GM23338 (cell line): ENCODE data around the gene ERFE. TPM values are rescaled to one million over a fixed set of nuclear protein-coding genes. Genes with fewer than 3 reads are reported as not detected.

Experiments
- ATAC-seq: fragments of 200-7000 bp; cut with Tn5 transposase; 3 replicates; pipeline ENCODE4 v1.9.1; 2020
- DNase-seq: peaks from one replicate; pipeline ENCODE4 v3.0.0-alpha.2; 2015; ENCODE audit warnings: low spot score
- H2AFZ ChIP-seq: fragments of 200-600 bp; sonication (generic); 2 replicates; pipeline ENCODE4 v1.8.0; 2016; ENCODE audit warnings: antibody characterized with exemption, mild to moderate bottlenecking, moderate library complexity
- H3F3A ChIP-seq: fragments of 200-600 bp; sonication (generic); replicated peaks from 2 replicates; pipeline ENCODE4 v1.8.0; 2017; ENCODE audit warnings: antibody characterized with exemption, mixed run types, low read depth
- H3K27ac ChIP-seq: fragments of 200-600 bp; sonication (generic); 2 replicates; pipeline ENCODE4 v1.6.1; 2016; ENCODE audit warnings: low read depth
- H3K27me3 ChIP-seq: fragments of 200-600 bp; sonication (generic); 2 replicates; pipeline ENCODE4 v1.8.0; 2016; ENCODE audit warnings: mild to moderate bottlenecking, mixed run types, moderate library complexity; ENCODE audit not compliant: insufficient read depth
- H3K36me3 ChIP-seq: fragments of 200-600 bp; sonication (generic); 2 replicates; pipeline ENCODE4 v1.8.0; 2016; ENCODE audit warnings: mild to moderate bottlenecking; ENCODE audit not compliant: insufficient read depth
- H3K4me1 ChIP-seq: fragments of 200-600 bp; sonication (generic); 2 replicates; pipeline ENCODE4 v1.8.0; 2016; ENCODE audit warnings: mild to moderate bottlenecking, moderate library complexity; ENCODE audit not compliant: insufficient read depth
- H3K4me2 ChIP-seq: fragments of 200-600 bp; sonication (generic); 2 replicates; pipeline ENCODE4 v1.7.1; 2017; ENCODE audit warnings: mixed run types
- H3K4me3 ChIP-seq: fragments of 200-600 bp; sonication (generic); 2 replicates; pipeline ENCODE4 v1.6.1; 2016; ENCODE audit warnings: mixed run types
- H3K79me2 ChIP-seq: fragments of 200-600 bp; sonication (generic); replicated peaks from 2 replicates; pipeline ENCODE4 v1.8.0; 2017; ENCODE audit warnings: mild to moderate bottlenecking; ENCODE audit not compliant: insufficient read depth
- H3K9me2 ChIP-seq: fragments of 200-600 bp; sonication (generic); 2 replicates; pipeline ENCODE4 v1.8.0; 2017; ENCODE audit not compliant: insufficient read depth
- H4K20me1 ChIP-seq: fragments of 200-600 bp; sonication (generic); replicated peaks from 2 replicates; pipeline ENCODE4 v1.8.0; 2017; ENCODE audit warnings: mild to moderate bottlenecking; ENCODE audit not compliant: insufficient read depth
- H3K27ac Mint-ChIP-seq: 2 replicates; pipeline ENCODE4 v1.8.0; 2020; ENCODE audit warnings: inconsistent platforms, mild to moderate bottlenecking, moderate library complexity, mixed read lengths
- H3K27me3 Mint-ChIP-seq: 3 replicates; pipeline ENCODE4 v1.8.0; 2022; ENCODE audit warnings: low read depth, mild to moderate bottlenecking, moderate library complexity, mixed read lengths, inconsistent platforms; ENCODE audit not compliant: insufficient read depth, poor library complexity
- H3K36me3 Mint-ChIP-seq: 3 replicates; pipeline ENCODE4 v1.8.0; 2021; ENCODE audit warnings: low read depth, mild to moderate bottlenecking, inconsistent platforms, moderate library complexity, mixed read lengths
- H3K4me1 Mint-ChIP-seq: 3 replicates; pipeline ENCODE4 v1.8.0; 2020; ENCODE audit warnings: mild to moderate bottlenecking, inconsistent platforms, mixed read lengths
- H3K4me3 Mint-ChIP-seq: 3 replicates; pipeline ENCODE4 v1.8.0; 2021; ENCODE audit warnings: moderate library complexity, mild to moderate bottlenecking, inconsistent platforms, mixed read lengths
- H3K9me3 Mint-ChIP-seq: 3 replicates; pipeline ENCODE4 v1.8.0; 2020; ENCODE audit warnings: moderate library complexity, mild to moderate bottlenecking, inconsistent platforms, mixed read lengths
- CREB1 ChIP-seq: fragments of 250-450 bp; sonication (Bioruptor Pico); IDR thresholded peaks from 2 replicates; pipeline ENCODE4 v1.5.0; 2020; ENCODE audit warnings: low read depth, mild to moderate bottlenecking, moderate library complexity
- CTCF ChIP-seq, 2 experiments: fragments of 200-600 bp in 1 of 2; sonication (generic) in 1 of 2; conservative IDR thresholded peaks; 2 replicates each; pipeline versions ENCODE4 v1.5.1 to v1.6.1; 2016 to 2017; ENCODE audit warnings: antibody characterized with exemption in 2 of 2, low read depth in 2 of 2, mild to moderate bottlenecking in 2 of 2, moderate library complexity in 1 of 2
- ETS1 ChIP-seq: IDR thresholded peaks from 2 replicates; pipeline ENCODE4 v1.6.1; 2016; ENCODE audit warnings: antibody characterized with exemption
- EZH2 ChIP-seq: fragments of 200-600 bp; sonication (generic); IDR thresholded peaks from one replicate; pipeline ENCODE4 v1.8.0; 2017; ENCODE audit warnings: antibody characterized with exemption, mild to moderate bottlenecking, low read depth; ENCODE audit not compliant: unreplicated experiment
- JUNB ChIP-seq: IDR thresholded peaks from one replicate; pipeline ENCODE4 v1.6.1; 2016; ENCODE audit warnings: antibody characterized with exemption; ENCODE audit not compliant: unreplicated experiment
- REST ChIP-seq: IDR thresholded peaks from one replicate; pipeline ENCODE4 v1.6.1; 2018; ENCODE audit warnings: antibody characterized with exemption; ENCODE audit not compliant: unreplicated experiment
- STAT1 ChIP-seq: IDR thresholded peaks from one replicate; pipeline ENCODE4 v1.6.1; 2016; ENCODE audit warnings: antibody characterized with exemption; ENCODE audit not compliant: unreplicated experiment
- polyA plus RNA-seq: library from polyadenylated mRNA; unstranded; fragments of >200 nt; fragmentation: Nextera tagmentation; extraction: Ambion mirVana; gene quantifications from 2 replicates; pipeline ENCODE4 v1.2.1, GENCODE V29; 2016
- total RNA-seq: library from RNA; depleted of rRNA; stranded (reverse); fragments of >200 nt; shearing (Covaris generic); gene quantifications from 2 replicates; pipeline ENCODE4 v1.2.3, GENCODE V29; 2014

Gene ERFE
- total and polyA plus RNA-seq, 2 experiments from 2014 or later = 1.0 to 3.3 TPM

- TF ChIP-seq REST (no peak), STAT1 (no peak), EZH2 (no peak)
These were observed 20.9 kb upstream of the ERFE start (continued) for GRCh38 chr2:238137885-238138284.

GRCh38 chr2:238138331-238139195 is 20.2 kb upstream of the ERFE start, which contains the start of gene KLHL30:
KLHL30 (plus strand) TSS chr2:238138668; CDS start chr2:238140755, 2,087 bp downstream.
- no peak for ATAC-seq
- no peak within 1 kb of the TSS for H2AFZ ChIP-seq
- Mint-ChIP-seq H3K27ac (no peak within 1 kb of the TSS), H3K4me1 (peaks cover under 1% of the 10 kb centered on the region; the same call in 1 of the 3 replicates), H3K4me3 (no peak within 1 kb of the TSS), H3K27me3 (peaks cover 5% of the 10 kb centered on the region), H3K36me3 (no peaks in the 10 kb centered on the region), H3K9me3 (no peaks in the 10 kb centered on the region)
- H3K36me3 ChIP-seq = no peaks in the 10 kb centered on the region
- H3K9me2 ChIP-seq = no peaks in the 10 kb centered on the region
- TF ChIP-seq ETS1 (no peak), JUNB (no peak)
- no peak within 1 kb of the TSS for H3K27ac ChIP-seq
- H3K4me2 ChIP-seq = no peak within 1 kb of the TSS
- H3K79me2 ChIP-seq = no peaks in the 10 kb centered on the region
- no peaks in the 10 kb centered on the region for H3K27me3 ChIP-seq
- no peaks in the 10 kb centered on the region for H3K4me1 ChIP-seq
- no peaks in the 10 kb centered on the region for H3F3A ChIP-seq
- DNase-seq = no peak
- no peaks in the 10 kb centered on the region for H4K20me1 ChIP-seq
- H3K4me3 ChIP-seq = no peak within 1 kb of the TSS

GRCh38 chr2:238139196-238140039 is 19.4 kb upstream of the ERFE start:
- no peaks in the 10 kb centered on the region for H4K20me1 ChIP-seq
- no peak for TF ChIP-seq CREB1 (CRISPR knock-in tag)
- no peak for TF ChIP-seq JUNB
- TF ChIP-seq CTCF (conservative IDR thresholded peaks at IDR 0.05; ENCODE audit: low read depth in 2 of 2) = peak; percentile 81 to 93
- H3K27ac Mint-ChIP-seq = no peak overlapping the region
- no peak overlapping the region for H3K27ac ChIP-seq
- no peaks in the 10 kb centered on the region for H3K9me3 Mint-ChIP-seq
- no peaks in the 10 kb centered on the region for H3K27me3 ChIP-seq
- H3F3A ChIP-seq = no peaks in the 10 kb centered on the region
- peak; percentile 78 for ATAC-seq
- no peak overlapping the region for H3K4me2 ChIP-seq
- H3K9me2 ChIP-seq = no peaks in the 10 kb centered on the region
- DNase-seq = peak; percentile 62
- no peaks in the 10 kb centered on the region; the same call in 2 of the 3 replicates for H3K4me1 Mint-ChIP-seq
- no peaks in the 10 kb centered on the region for H3K4me1 ChIP-seq
- H3K4me3 ChIP-seq = no peak overlapping the region
- no peaks in the 10 kb centered on the region for H3K36me3 ChIP-seq
- H3K4me3 Mint-ChIP-seq = no peak overlapping the region
- H3K79me2 ChIP-seq = no peaks in the 10 kb centered on the region
- no peak overlapping the region for H2AFZ ChIP-seq
- no peaks in the 10 kb centered on the region for H3K36me3 Mint-ChIP-seq
- peaks cover 5% of the 10 kb centered on the region for H3K27me3 Mint-ChIP-seq
